ENCODE results near the gene CCDC97.

DNA sequence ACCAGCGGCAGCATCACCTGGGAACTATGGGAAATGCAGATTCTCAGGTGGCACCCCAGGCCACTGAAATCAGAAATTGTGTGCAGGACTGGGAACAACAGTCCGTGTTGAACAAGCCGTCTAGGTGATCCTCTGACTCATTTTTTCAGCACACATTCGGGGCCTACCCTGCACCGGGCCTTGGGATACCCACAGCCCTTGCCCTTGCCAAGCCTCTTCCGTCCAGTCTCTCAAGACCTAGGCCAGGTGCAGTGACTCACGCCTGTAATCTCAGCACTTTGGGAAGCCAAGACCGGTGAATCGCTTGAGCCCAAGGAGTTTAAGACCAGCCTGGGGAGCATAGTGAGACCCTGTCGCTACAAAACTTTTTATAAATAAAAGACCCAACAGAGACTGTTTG, 25.5 kb downstream of the CCDC97 start:
- TF ChIP-seq, protein P1, sequence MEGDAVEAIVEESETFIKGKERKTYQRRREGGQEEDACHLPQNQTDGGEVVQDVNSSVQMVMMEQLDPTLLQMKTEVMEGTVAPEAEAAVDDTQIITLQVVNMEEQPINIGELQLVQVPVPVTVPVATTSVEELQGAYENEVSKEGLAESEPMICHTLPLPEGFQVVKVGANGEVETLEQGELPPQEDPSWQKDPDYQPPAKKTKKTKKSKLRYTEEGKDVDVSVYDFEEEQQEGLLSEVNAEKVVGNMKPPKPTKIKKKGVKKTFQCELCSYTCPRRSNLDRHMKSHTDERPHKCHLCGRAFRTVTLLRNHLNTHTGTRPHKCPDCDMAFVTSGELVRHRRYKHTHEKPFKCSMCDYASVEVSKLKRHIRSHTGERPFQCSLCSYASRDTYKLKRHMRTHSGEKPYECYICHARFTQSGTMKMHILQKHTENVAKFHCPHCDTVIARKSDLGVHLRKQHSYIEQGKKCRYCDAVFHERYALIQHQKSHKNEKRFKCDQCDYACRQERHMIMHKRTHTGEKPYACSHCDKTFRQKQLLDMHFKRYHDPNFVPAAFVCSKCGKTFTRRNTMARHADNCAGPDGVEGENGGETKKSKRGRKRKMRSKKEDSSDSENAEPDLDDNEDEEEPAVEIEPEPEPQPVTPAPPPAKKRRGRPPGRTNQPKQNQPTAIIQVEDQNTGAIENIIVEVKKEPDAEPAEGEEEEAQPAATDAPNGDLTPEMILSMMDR (conservative IDR thresholded peaks at IDR 0.05 in 1 of 2, IDR thresholded peaks at IDR 0.05 in 1 of 2; ENCODE audit: extremely low read depth in 1 of 2, insufficient read depth in 1 of 2, low read depth in 1 of 2, low read length in 2 of 2), result no peak
- no peak for TF ChIP-seq EZH2 (IDR thresholded peaks at IDR 0.05; ENCODE audit: borderline replicate concordance, low read length)
